ENCODE results near the gene FBH1.

DNA sequence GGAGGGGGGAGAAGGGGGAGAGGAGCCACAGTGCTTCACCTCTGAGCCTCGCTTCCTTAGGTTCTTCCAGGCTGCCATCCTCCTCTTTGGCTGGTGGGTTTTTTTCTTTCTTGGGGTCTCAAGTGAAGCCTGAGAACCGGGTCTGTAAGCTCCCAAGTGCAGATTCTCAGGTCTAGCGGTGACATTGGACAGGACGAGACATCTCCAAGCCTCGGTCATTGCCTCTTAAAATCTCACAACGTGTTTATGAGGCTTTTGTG is 88.1 kb downstream of the FBH1 start:
- TF ChIP-seq, protein P1, sequence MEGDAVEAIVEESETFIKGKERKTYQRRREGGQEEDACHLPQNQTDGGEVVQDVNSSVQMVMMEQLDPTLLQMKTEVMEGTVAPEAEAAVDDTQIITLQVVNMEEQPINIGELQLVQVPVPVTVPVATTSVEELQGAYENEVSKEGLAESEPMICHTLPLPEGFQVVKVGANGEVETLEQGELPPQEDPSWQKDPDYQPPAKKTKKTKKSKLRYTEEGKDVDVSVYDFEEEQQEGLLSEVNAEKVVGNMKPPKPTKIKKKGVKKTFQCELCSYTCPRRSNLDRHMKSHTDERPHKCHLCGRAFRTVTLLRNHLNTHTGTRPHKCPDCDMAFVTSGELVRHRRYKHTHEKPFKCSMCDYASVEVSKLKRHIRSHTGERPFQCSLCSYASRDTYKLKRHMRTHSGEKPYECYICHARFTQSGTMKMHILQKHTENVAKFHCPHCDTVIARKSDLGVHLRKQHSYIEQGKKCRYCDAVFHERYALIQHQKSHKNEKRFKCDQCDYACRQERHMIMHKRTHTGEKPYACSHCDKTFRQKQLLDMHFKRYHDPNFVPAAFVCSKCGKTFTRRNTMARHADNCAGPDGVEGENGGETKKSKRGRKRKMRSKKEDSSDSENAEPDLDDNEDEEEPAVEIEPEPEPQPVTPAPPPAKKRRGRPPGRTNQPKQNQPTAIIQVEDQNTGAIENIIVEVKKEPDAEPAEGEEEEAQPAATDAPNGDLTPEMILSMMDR (IDR thresholded peaks at IDR 0.05; ENCODE audit: poor library complexity, severe bottlenecking) = no peak
- TF ChIP-seq EZH2 (IDR thresholded peaks at IDR 0.05; ENCODE audit: borderline replicate concordance, insufficient read depth, low read length, poor library complexity, severe bottlenecking) (no peak), EP300 (conservative IDR thresholded peaks at IDR 0.05; ENCODE audit: poor library complexity, severe bottlenecking) (no peak), REST (IDR thresholded peaks at IDR 0.05; ENCODE audit: borderline replicate concordance) (no peak), RAD21 (conservative IDR thresholded peaks at IDR 0.05) (no peak), POLR2AphosphoS5 (IDR thresholded peaks at IDR 0.05) (no peak), SMC3 (conservative IDR thresholded peaks at IDR 0.05; ENCODE audit: poor library complexity) (no peak), TAF1 (IDR thresholded peaks at IDR 0.05; ENCODE audit: low read depth) (no peak)

All from neural cell (in vitro differentiated cells).